ENCODE data around the gene ATP1B1. TPM values are rescaled to one million over a fixed set of nuclear protein-coding genes. Genes with fewer than 3 reads are reported as not detected.

ATP1B1 gene
- total RNA-seq, 1 experiment from 2014 or later: 118 TPM

DNA sequence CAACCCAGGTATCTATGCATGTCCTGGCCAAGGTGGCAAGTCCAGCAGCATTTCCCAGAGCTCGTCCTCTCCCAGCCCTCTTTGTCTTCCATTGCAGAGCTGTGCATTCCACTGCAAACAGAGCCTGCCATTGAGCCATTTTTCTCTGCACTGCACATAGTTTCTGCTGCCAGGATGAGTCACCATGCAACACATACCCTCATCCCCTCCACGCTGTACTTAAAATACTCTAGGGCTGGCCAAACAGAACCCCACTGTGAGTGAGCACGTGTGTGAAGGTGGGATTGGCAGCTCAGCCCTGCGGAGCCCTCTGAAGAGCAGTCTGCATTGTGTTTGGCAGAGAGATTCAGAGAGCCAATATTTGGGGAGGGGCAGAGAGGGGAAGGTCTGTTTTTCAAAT, 3.9 kb upstream of the ATP1B1 start:
- in situ Hi-C loops (cut with HindIII; ENCODE audit: low pct_unique_long_range_greater_than_20kb, low sequenced_read_pairs): no loop called here
- ChIA-PET CTCF (no interaction called here), POLR2A (no interaction called here)
- DNase-seq (ENCODE audit: low read depth, low spot score) (no peak), ATAC-seq (no peak)
- Histone ChIP-seq H3K4me1 (ENCODE audit: control insufficient read depth, insufficient read depth, low read length) (peaks cover 8% of the 10 kb centered on the region), H3K36me3 (ENCODE audit: control insufficient read depth, insufficient read depth, low read length) (no peaks in the 10 kb centered on the region), H3K27ac (ENCODE audit: low read length) (peak overlapping the region; percentile 19; the same call in 1 of the 2 replicates), H3K9me3 (ENCODE audit: control insufficient read depth, insufficient read depth, low read depth, low read length) (no peaks in the 10 kb centered on the region), H3K4me3 (ENCODE audit: low read depth in 2 of 2, low read length in 2 of 2) (no peak overlapping the region), H3K27me3 (ENCODE audit: control insufficient read depth, insufficient read depth, low read length) (no peaks in the 10 kb centered on the region)
- TF ChIP-seq POLR2AphosphoS5 (IDR thresholded peaks at IDR 0.05; ENCODE audit: low read depth, low read length): no peak
- TF ChIP-seq TCF7L2 (IDR thresholded peaks at IDR 0.05; ENCODE audit: low read depth, low read length): no peak
- TF ChIP-seq, protein P1, sequence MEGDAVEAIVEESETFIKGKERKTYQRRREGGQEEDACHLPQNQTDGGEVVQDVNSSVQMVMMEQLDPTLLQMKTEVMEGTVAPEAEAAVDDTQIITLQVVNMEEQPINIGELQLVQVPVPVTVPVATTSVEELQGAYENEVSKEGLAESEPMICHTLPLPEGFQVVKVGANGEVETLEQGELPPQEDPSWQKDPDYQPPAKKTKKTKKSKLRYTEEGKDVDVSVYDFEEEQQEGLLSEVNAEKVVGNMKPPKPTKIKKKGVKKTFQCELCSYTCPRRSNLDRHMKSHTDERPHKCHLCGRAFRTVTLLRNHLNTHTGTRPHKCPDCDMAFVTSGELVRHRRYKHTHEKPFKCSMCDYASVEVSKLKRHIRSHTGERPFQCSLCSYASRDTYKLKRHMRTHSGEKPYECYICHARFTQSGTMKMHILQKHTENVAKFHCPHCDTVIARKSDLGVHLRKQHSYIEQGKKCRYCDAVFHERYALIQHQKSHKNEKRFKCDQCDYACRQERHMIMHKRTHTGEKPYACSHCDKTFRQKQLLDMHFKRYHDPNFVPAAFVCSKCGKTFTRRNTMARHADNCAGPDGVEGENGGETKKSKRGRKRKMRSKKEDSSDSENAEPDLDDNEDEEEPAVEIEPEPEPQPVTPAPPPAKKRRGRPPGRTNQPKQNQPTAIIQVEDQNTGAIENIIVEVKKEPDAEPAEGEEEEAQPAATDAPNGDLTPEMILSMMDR (IDR thresholded peaks at IDR 0.05): no peak
- TF ChIP-seq SIN3A (IDR thresholded peaks at IDR 0.05; ENCODE audit: borderline replicate concordance, insufficient read depth, low read depth, low read length): no peak
- TF ChIP-seq, protein P2, sequence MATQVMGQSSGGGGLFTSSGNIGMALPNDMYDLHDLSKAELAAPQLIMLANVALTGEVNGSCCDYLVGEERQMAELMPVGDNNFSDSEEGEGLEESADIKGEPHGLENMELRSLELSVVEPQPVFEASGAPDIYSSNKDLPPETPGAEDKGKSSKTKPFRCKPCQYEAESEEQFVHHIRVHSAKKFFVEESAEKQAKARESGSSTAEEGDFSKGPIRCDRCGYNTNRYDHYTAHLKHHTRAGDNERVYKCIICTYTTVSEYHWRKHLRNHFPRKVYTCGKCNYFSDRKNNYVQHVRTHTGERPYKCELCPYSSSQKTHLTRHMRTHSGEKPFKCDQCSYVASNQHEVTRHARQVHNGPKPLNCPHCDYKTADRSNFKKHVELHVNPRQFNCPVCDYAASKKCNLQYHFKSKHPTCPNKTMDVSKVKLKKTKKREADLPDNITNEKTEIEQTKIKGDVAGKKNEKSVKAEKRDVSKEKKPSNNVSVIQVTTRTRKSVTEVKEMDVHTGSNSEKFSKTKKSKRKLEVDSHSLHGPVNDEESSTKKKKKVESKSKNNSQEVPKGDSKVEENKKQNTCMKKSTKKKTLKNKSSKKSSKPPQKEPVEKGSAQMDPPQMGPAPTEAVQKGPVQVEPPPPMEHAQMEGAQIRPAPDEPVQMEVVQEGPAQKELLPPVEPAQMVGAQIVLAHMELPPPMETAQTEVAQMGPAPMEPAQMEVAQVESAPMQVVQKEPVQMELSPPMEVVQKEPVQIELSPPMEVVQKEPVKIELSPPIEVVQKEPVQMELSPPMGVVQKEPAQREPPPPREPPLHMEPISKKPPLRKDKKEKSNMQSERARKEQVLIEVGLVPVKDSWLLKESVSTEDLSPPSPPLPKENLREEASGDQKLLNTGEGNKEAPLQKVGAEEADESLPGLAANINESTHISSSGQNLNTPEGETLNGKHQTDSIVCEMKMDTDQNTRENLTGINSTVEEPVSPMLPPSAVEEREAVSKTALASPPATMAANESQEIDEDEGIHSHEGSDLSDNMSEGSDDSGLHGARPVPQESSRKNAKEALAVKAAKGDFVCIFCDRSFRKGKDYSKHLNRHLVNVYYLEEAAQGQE (IDR thresholded peaks at IDR 0.05; ENCODE audit: insufficient read depth in 1 of 2, low read depth in 2 of 2, low read length in 1 of 2): no peak
- intact Hi-C loops (cut with micrococcal nuclease; ENCODE audit: unreplicated experiment): no loop called here
- BruUV-seq (replicated peaks): no TSS peak

DNA sequence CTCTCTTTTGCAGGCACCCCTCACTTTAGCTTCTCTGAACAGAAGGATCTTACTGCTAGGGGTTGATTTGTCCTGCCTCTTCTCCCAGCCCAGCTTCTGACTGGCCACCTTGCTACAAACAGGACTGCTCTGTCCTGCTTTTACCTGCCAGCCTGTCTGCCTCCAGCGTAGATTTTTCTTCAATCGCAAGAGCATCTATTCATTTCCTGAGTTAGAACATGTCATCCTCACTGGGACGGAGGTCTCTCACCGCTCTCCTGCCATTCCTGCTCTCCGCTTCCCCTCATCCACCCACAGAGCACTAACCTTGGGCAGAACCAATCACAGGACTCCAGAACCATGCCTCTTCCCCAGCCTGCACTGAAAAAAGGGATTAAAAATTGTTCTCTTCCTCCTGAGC, 3.5 kb upstream of the ATP1B1 start:
- ChIA-PET CTCF (no interaction called here), POLR2A (no interaction called here)
- BruUV-seq (replicated peaks): no TSS peak
- no peaks in the 10 kb centered on the region for H3K27me3 ChIP-seq (ENCODE audit: control insufficient read depth, insufficient read depth, low read length)
- peaks cover 1% of the 10 kb centered on the region; the same call in 1 of the 2 replicates for H3K36me3 ChIP-seq (ENCODE audit: control insufficient read depth, insufficient read depth, low read length)
- no peak overlapping the region for H3K4me3 ChIP-seq (ENCODE audit: low read depth in 2 of 2, low read length in 2 of 2)
- peaks cover 8% of the 10 kb centered on the region for H3K4me1 ChIP-seq (ENCODE audit: control insufficient read depth, insufficient read depth, low read length)
- peak overlapping the region; percentile 19; the same call in 1 of the 2 replicates for H3K27ac ChIP-seq (ENCODE audit: low read length)
- no peak for ATAC-seq
- intact Hi-C loops (cut with micrococcal nuclease; ENCODE audit: unreplicated experiment): no loop called here
- no peak for DNase-seq (ENCODE audit: low read depth, low spot score)
- in situ Hi-C loops (cut with HindIII; ENCODE audit: low pct_unique_long_range_greater_than_20kb, low sequenced_read_pairs): no loop called here
- TF ChIP-seq POLR2AphosphoS5 (IDR thresholded peaks at IDR 0.05; ENCODE audit: low read depth, low read length) (no peak), TCF7L2 (IDR thresholded peaks at IDR 0.05; ENCODE audit: low read depth, low read length) (no peak), SIN3A (IDR thresholded peaks at IDR 0.05; ENCODE audit: borderline replicate concordance, insufficient read depth, low read depth, low read length) (no peak)
- TF ChIP-seq, protein P2 (IDR thresholded peaks at IDR 0.05; ENCODE audit: insufficient read depth in 1 of 2, low read depth in 2 of 2, low read length in 1 of 2): no peak
- TF ChIP-seq, protein P1 (IDR thresholded peaks at IDR 0.05): no peak
- no peaks in the 10 kb centered on the region for H3K9me3 ChIP-seq (ENCODE audit: control insufficient read depth, insufficient read depth, low read depth, low read length)
